ENCODE results near the gene IL12RB1. TPM values are rescaled to one million over a fixed set of nuclear protein-coding genes. Genes with fewer than 3 reads are reported as not detected.
A peak's percentile ranks its signal among the peaks of the same experiment; 100 is the strongest.

IL12RB1 gene
- polyA plus RNA-seq, 3 donors from 2014 or later, result 62.7 to 105 (median 83.3) TPM

GRCh38 chr19:18068395-18068794, 18.3 kb downstream of the IL12RB1 start:
- Mint-ChIP-seq H3K27me3 (ENCODE audit: low read depth in 3 of 3) (peaks cover 0 to 2% (median 0%) of the 10 kb centered on the region in 3 donors), H3K4me3 (no peak overlapping the region), H3K9me3 (no peaks in the 10 kb centered on the region), H3K4me1 (peaks cover 5 to 7% of the 10 kb centered on the region in 2 donors), H3K27ac (peak overlapping the region in 1 of 6 donors; percentile 49), H3K36me3 (peaks cover 10 to 25% (median 11%) of the 10 kb centered on the region in 3 donors)
- DNase-seq, result no peak

DNA sequence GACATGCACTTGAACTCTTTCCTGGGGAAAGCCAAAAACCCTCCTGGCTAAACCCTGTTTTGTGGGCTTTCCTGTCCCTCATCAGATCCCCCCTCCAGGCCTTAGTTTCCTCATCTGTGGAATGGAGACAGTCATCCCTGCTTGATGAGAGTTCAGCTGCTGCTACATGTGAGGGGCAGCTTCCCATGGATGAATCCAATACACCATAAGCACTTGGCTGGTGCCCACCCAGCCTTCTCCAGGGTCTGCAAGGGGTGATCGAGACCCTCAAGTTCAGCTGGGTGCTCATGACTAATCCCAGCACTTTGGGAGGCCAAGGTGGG, 21.6 kb downstream of the IL12RB1 start:
- peak overlapping the region in 2 of 6 donors; percentile 30 to 72 for H3K27ac Mint-ChIP-seq
- no peak for DNase-seq
- peaks cover 11 to 25% (median 12%) of the 10 kb centered on the region in 3 donors for H3K36me3 Mint-ChIP-seq
- peaks cover 0 to 2% (median 0%) of the 10 kb centered on the region in 3 donors for H3K27me3 Mint-ChIP-seq (ENCODE audit: low read depth in 3 of 3)
- H3K4me1 Mint-ChIP-seq, result peaks cover 0 to 1% of the 10 kb centered on the region in 2 donors
- H3K9me3 Mint-ChIP-seq, result no peaks in the 10 kb centered on the region
- H3K4me3 Mint-ChIP-seq, result no peak overlapping the region

GRCh38 chr19:18063463-18063862, 23.3 kb downstream of the IL12RB1 start:
- H3K4me1 Mint-ChIP-seq, result peaks cover 2 to 5% of the 10 kb centered on the region in 2 donors
- peak overlapping the region in 2 of 6 donors; percentile 30 to 62 for H3K27ac Mint-ChIP-seq
- peaks cover 0 to 2% (median under 1%) of the 10 kb centered on the region in 3 donors for H3K27me3 Mint-ChIP-seq (ENCODE audit: low read depth in 3 of 3)
- DNase-seq, result peak in 1 of 3 donors; percentile 16
- H3K36me3 Mint-ChIP-seq, result peaks cover 11 to 26% (median 12%) of the 10 kb centered on the region in 3 donors
- no peak overlapping the region for H3K4me3 Mint-ChIP-seq
- no peaks in the 10 kb centered on the region for H3K9me3 Mint-ChIP-seq

DNA sequence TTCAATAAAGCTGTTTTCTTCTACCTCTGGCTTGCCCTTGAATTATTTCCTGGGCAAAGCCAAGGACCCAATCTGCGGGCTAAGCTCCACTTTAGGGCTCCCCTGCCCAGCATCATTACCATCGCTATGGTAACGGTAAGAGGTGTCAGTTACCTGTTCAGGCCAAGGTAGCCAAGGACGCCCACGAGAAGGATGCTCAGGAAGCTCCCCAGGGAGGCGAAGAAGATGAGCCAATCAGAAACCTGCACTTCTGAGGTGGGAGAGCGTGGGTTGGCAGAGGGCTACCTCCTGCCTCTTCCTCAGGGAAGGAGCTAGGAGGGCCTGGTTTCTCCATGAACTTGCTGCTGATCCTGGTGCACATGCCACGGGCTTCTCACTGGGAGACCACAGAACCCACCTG, 24.7 kb downstream of the IL12RB1 start:
- H3K27ac Mint-ChIP-seq, result no peak overlapping the region
- peaks cover 10 to 12% of the 10 kb centered on the region in 2 donors for H3K4me1 Mint-ChIP-seq
- DNase-seq, result no peak
- no peak overlapping the region for H3K4me3 Mint-ChIP-seq
- H3K9me3 Mint-ChIP-seq, result no peaks in the 10 kb centered on the region
- peaks cover 11 to 23% (median 12%) of the 10 kb centered on the region in 3 donors for H3K36me3 Mint-ChIP-seq
- peaks cover 0 to 5% (median 1%) of the 10 kb centered on the region in 3 donors for H3K27me3 Mint-ChIP-seq (ENCODE audit: low read depth in 3 of 3)

GRCh38 chr19:18060472-18060871, 26.3 kb downstream of the IL12RB1 start:
- Mint-ChIP-seq H3K9me3 (no peaks in the 10 kb centered on the region), H3K36me3 (peaks cover 11 to 23% (median 12%) of the 10 kb centered on the region in 3 donors), H3K4me1 (peaks cover 10 to 12% of the 10 kb centered on the region in 2 donors), H3K27me3 (ENCODE audit: low read depth in 3 of 3) (peaks cover 0 to 9% (median 1%) of the 10 kb centered on the region in 3 donors), H3K4me3 (no peak overlapping the region), H3K27ac (no peak overlapping the region)
- no peak for DNase-seq

DNA sequence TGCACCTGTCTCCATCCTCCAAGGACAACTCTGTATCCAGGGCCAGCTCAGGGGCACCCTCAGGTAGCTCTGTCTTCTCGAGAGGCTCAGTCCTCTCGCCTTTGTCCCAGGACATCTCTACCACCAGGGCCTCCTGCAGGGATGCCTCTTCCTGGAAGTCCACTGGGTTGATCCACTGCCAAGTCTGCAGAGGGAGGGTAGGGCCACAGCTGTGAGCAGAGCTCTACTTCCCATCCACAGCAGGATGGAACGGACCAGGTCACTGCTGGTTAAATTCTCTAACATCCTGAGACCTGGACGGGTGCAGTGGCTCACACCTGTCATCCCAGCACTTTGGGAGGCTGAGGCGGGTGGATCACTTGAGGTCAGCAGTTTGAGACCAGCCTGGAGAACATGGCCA, 26.8 kb downstream of the IL12RB1 start:
- H3K9me3 Mint-ChIP-seq, result no peaks in the 10 kb centered on the region
- peaks cover 7 to 20% (median 10%) of the 10 kb centered on the region in 3 donors for H3K36me3 Mint-ChIP-seq
- peaks cover 0 to 9% (median 1%) of the 10 kb centered on the region in 3 donors for H3K27me3 Mint-ChIP-seq (ENCODE audit: low read depth in 3 of 3)
- no peak overlapping the region for H3K4me3 Mint-ChIP-seq
- H3K4me1 Mint-ChIP-seq, result peaks cover 10 to 11% of the 10 kb centered on the region in 2 donors
- DNase-seq, result no peak
- H3K27ac Mint-ChIP-seq, result no peak overlapping the region

- no peak for DNase-seq
- Mint-ChIP-seq H3K27ac (no peak overlapping the region), H3K36me3 (peaks cover 7 to 17% (median 8%) of the 10 kb centered on the region in 3 donors), H3K27me3 (ENCODE audit: low read depth in 3 of 3) (peaks cover 0 to 9% (median 1%) of the 10 kb centered on the region in 3 donors), H3K4me1 (peaks cover 10 to 11% of the 10 kb centered on the region in 2 donors), H3K4me3 (peak overlapping the region in 1 of 5 donors; percentile 6), H3K9me3 (no peaks in the 10 kb centered on the region)
Measured at GRCh38 chr19:18059297-18059696, 27.4 kb downstream of the IL12RB1 start.

GRCh38 chr19:18058208-18059009, 28.3 kb downstream of the IL12RB1 start:
- Mint-ChIP-seq H3K9me3 (no peaks in the 10 kb centered on the region), H3K36me3 (peaks cover 5 to 15% (median 6%) of the 10 kb centered on the region in 3 donors), H3K27ac (peak overlapping the region; percentile 73 to 91 (median 82)), H3K27me3 (ENCODE audit: low read depth in 3 of 3) (peaks cover 0 to 9% (median 1%) of the 10 kb centered on the region in 3 donors), H3K4me3 (peak overlapping the region; percentile 52 to 70 (median 62)), H3K4me1 (peaks cover 10 to 11% of the 10 kb centered on the region in 2 donors)
- peak; percentile 77 to 82 (median 79) for DNase-seq

DNA sequence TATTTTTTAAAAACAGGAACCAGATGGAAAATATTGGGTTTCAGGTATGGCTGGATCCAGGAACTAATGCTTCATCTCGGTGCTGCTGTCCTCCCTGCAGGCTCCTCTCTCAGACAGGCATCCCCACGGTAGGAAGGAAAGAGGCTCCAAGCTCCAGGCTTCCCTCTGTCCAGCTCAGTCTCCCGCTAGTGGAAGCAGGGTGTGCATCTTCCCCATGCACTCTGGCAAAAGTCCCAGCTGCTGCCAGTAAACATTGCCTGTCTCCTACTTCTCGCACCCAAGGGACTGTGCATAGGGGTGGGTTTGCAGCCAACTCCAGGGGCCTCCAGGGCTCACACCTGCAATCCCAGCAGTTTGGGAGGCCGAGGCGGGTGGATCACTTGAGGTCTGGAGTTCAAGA, 29.2 kb downstream of the IL12RB1 start:
- no peaks in the 10 kb centered on the region for H3K9me3 Mint-ChIP-seq

DNA sequence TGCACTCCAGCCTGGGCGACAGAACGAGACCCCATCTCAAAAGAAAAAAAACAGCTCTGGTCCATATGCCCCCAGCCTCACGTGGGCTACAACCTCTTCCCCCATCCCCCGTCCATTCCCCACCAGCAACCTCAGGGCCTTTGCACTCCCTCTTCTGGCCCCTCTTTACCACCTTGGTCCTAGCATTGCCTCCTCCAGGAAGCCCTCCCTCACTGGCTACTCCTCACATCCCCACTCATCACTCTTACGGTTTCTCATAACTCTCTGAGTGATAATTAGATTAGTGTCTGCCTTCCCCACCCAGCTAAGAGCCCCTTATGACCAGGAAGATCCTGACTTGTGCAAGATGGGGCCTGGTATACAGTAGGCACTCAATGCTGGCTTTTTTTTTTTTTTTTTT, 30.8 kb downstream of the IL12RB1 start:
- Mint-ChIP-seq H3K27ac (peak overlapping the region in 1 of 6 donors; percentile 33), H3K27me3 (ENCODE audit: low read depth in 3 of 3) (peaks cover 0 to 12% (median 1%) of the 10 kb centered on the region in 3 donors), H3K4me3 (no peak overlapping the region), H3K4me1 (peaks cover 10 to 11% of the 10 kb centered on the region in 2 donors), H3K9me3 (no peaks in the 10 kb centered on the region), H3K36me3 (peaks cover 0 to 8% (median 2%) of the 10 kb centered on the region in 3 donors)
- DNase-seq, result no peak

More for the DNA sequence above, 29.2 kb downstream of the IL12RB1 start:
- peaks cover 3 to 12% (median 3%) of the 10 kb centered on the region in 3 donors for H3K36me3 Mint-ChIP-seq
- no peak for DNase-seq
- peaks cover 10 to 11% of the 10 kb centered on the region in 2 donors for H3K4me1 Mint-ChIP-seq
- H3K27me3 Mint-ChIP-seq (ENCODE audit: low read depth in 3 of 3), result peaks cover 0 to 12% (median 1%) of the 10 kb centered on the region in 3 donors
- H3K4me3 Mint-ChIP-seq, result peak overlapping the region in 1 of 5 donors; percentile 62
- peak overlapping the region in 3 of 6 donors; percentile 80 to 91 (median 83) for H3K27ac Mint-ChIP-seq

GRCh38 chr19:18053576-18054219, 33.0 kb downstream of the IL12RB1 start:
- Mint-ChIP-seq H3K27me3 (ENCODE audit: low read depth in 3 of 3) (peaks cover 4 to 15% (median 5%) of the 10 kb centered on the region in 3 donors), H3K9me3 (no peaks in the 10 kb centered on the region), H3K4me3 (no peak overlapping the region), H3K36me3 (no peaks in the 10 kb centered on the region), H3K4me1 (peaks cover 9 to 16% of the 10 kb centered on the region in 2 donors), H3K27ac (peak overlapping the region in 2 of 6 donors; percentile 9 to 26)
- no peak for DNase-seq

DNA sequence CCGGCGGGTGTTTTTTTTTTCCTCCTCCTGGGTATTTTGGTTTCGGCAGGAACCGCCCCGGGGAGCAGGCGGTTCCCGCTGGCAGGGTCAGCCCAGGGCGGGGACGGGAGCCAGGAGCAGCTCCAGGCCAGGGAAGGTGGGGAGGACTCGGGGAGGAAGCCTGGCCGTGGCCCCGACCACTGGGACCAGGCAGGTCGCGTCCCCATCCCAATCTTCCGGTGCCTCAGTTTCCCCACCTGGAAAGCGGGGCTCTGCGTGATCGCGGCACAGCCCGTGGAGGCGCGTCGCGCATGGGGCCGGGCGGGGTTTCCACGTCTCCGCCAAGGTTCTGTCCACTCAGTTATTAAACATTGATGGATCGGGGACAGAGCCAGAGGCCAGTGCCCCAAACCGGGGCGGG, 34.8 kb downstream of the IL12RB1 start:
- H3K4me1 Mint-ChIP-seq, result peaks cover 0 to 6% of the 10 kb centered on the region in 2 donors
- no peak overlapping the region for H3K27ac Mint-ChIP-seq
- peaks cover 5 to 10% (median 6%) of the 10 kb centered on the region in 3 donors for H3K27me3 Mint-ChIP-seq (ENCODE audit: low read depth in 3 of 3)
- no peak for DNase-seq
- H3K36me3 Mint-ChIP-seq, result no peaks in the 10 kb centered on the region
- H3K9me3 Mint-ChIP-seq, result no peaks in the 10 kb centered on the region
- H3K4me3 Mint-ChIP-seq, result no peak overlapping the region

DNA sequence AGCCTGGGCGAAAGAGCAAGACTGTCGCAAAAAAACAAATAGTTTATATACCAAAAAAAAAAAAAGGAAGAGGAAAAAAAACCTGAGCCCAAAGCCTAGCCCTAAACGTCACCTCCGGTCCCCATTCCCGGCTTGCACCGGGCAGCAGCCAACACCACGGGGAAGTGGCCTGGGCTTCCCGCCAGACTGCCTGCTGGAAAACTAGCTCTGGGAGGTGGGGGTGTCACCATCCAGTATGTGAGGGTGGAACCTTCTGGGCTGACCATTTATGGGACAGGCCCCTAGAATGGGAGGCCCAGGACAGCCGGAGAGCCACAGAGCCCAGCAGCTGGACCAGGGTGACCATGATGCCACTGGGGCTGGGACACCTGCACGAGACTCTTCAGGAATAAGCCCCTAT, 37.3 kb downstream of the IL12RB1 start:
- Mint-ChIP-seq H3K4me3 (no peak overlapping the region), H3K4me1 (peaks cover 23 to 29% of the 10 kb centered on the region in 2 donors), H3K27ac (no peak overlapping the region)

More for the DNA sequence above, 37.3 kb downstream of the IL12RB1 start:
- Mint-ChIP-seq H3K9me3 (no peaks in the 10 kb centered on the region), H3K27me3 (ENCODE audit: low read depth in 3 of 3) (peaks cover 9 to 12% (median 11%) of the 10 kb centered on the region in 3 donors), H3K36me3 (no peaks in the 10 kb centered on the region)
- DNase-seq, result no peak
